OCI-LY7 (cell line): ENCODE measurements around the gene CRX. TPM values are rescaled to one million over a fixed set of nuclear protein-coding genes. Genes with fewer than 3 reads are reported as not detected.

Source experiments
- BruUV-seq: library from RNA; stranded (reverse); fragments of 400-500 nt; replicated peaks from 2 replicates; lab custom pipeline; 2021; lab: Mats Ljungman, UMichigan
- CTCF ChIA-PET: fragments of 300-600 bp; sonication (Branson Sonifier 250); formaldehyde crosslinking; loops from one replicate; lab custom pipeline; 2022; ENCODE audit warnings: antibody characterized with exemption; ENCODE audit not compliant: unreplicated experiment; lab: Charles Lee
- POLR2A ChIA-PET: fragments of 300-600 bp; sonication (Branson Sonifier 250); formaldehyde crosslinking; loops from one replicate; lab custom pipeline; 2022; ENCODE audit warnings: antibody characterized with exemption; lab: Charles Lee
- DNase-seq: peaks from one replicate; pipeline ENCODE4 v3.0.0-alpha.2; 2015; ENCODE audit warnings: low spot score
- H2AFZ ChIP-seq: fragments of 200-600 bp; sonication (generic), shearing (Covaris generic); 2 replicates; pipeline ENCODE4 v1.6.1; 2014; ENCODE audit warnings: mild to moderate bottlenecking, antibody characterized with exemption, low read length, moderate library complexity
- H3K27ac ChIP-seq: fragments of 200-600 bp; sonication (generic); 2 replicates; pipeline ENCODE4 v1.5.1; 2014; ENCODE audit warnings: mixed run types, low read depth, mild to moderate bottlenecking, moderate library complexity, low read length, inconsistent platforms; ENCODE audit not compliant: poor library complexity, severe bottlenecking
- H3K36me3 ChIP-seq: fragments of 200-600 bp; sonication (generic); 2 replicates; pipeline ENCODE4 v1.6.1; 2014; ENCODE audit warnings: mild to moderate bottlenecking, antibody characterized with exemption, low read length, moderate library complexity, mixed read lengths; ENCODE audit not compliant: insufficient read depth
- H3K4me1 ChIP-seq: fragments of 200-600 bp; sonication (generic); 2 replicates; pipeline ENCODE4 v1.5.1; 2014; ENCODE audit warnings: mild to moderate bottlenecking, low read length; ENCODE audit not compliant: insufficient read depth, poor library complexity, severe bottlenecking
- H3K4me2 ChIP-seq: fragments of 200-600 bp; sonication (generic); 2 replicates; pipeline ENCODE4 v1.6.1; 2014; ENCODE audit warnings: mild to moderate bottlenecking, low read length
- H3K4me3 ChIP-seq: fragments of 200-600 bp; sonication (generic); 2 replicates; pipeline ENCODE4 v1.5.1; 2014; ENCODE audit warnings: mild to moderate bottlenecking, low read depth, low read length; ENCODE audit not compliant: poor library complexity, severe bottlenecking
- H3K79me2 ChIP-seq: fragments of 200-600 bp; sonication (generic); 2 replicates; pipeline ENCODE4 v1.6.1; 2016; ENCODE audit warnings: low read depth, mild to moderate bottlenecking, low read length, moderate library complexity, mixed read lengths; ENCODE audit not compliant: insufficient read depth
- H3K9me2 ChIP-seq: fragments of 200-600 bp; sonication (generic); 2 replicates; pipeline ENCODE4 v1.6.1; 2016; ENCODE audit warnings: mild to moderate bottlenecking, low read length, mixed read lengths; ENCODE audit not compliant: insufficient read depth
- H3K9me3 ChIP-seq: fragments of 200-600 bp; sonication (generic); 2 replicates; pipeline ENCODE4 v1.6.1; 2014; ENCODE audit warnings: mild to moderate bottlenecking, mixed run types, low read length, mixed read lengths
- H4K20me1 ChIP-seq: fragments of 200-600 bp; sonication (generic); 2 replicates; pipeline ENCODE4 v1.6.1; 2014; ENCODE audit warnings: mild to moderate bottlenecking, antibody characterized with exemption, low read length, moderate library complexity, mixed read lengths; ENCODE audit not compliant: insufficient read depth
- EZH2phosphoT487 ChIP-seq: fragments of 200-600 bp; sonication (generic); IDR thresholded peaks from 2 replicates; pipeline ENCODE4 v1.6.1; 2018; ENCODE audit warnings: low read depth, borderline replicate concordance, mild to moderate bottlenecking, mixed run types, antibody characterized with exemption, low read length, moderate library complexity, mixed read lengths
- intact Hi-C: fragments of 100-400 bp; cut with micrococcal nuclease; formaldehyde crosslinking; loops from one replicate; pipeline ENCODE4 v1.10.0; 2022; ENCODE audit not compliant: unreplicated experiment
- total RNA-seq, 2 experiments: library from RNA; depleted of rRNA in 1 of 2; stranded (reverse); fragments of >200 nt in 1 of 2; shearing (Covaris generic) in 1 of 2; gene quantifications; 2 replicates each; pipeline ENCODE4 v1.2.3, GENCODE V29; 2014 to 2022
- TF ChIP-seq, protein P1 (sequence below): fragments of 200-600 bp; sonication (generic); conservative IDR thresholded peaks from 2 replicates; pipeline ENCODE4 v1.5.1; 2014; ENCODE audit warnings: mild to moderate bottlenecking, antibody characterized with exemption, low read length, moderate library complexity, mixed read lengths

The CRX gene
- total RNA-seq, 2 experiments from 2014 or later = not detected

DNA sequence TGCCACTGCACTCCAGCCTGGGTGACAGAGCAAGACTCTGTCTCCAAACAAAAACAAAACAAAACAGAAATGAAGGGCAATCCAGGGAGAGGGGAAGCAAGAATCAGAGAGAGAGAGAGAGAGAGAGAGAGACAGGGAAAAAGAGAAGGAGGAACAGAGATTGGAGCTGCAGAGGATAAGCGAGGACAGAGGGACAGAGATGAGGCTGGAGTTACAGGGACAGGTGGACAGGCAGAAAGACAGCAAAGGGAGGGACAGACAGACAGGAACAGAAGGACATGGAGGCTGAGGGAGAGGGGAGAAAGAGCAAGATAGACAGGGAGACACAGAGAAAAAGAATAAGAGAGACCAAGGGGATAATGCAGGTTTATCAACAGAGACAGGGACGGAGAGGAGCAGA, 1.3 kb upstream of the CRX start:
- H3K9me3 ChIP-seq = no peaks in the 10 kb centered on the region
- DNase-seq = no peak
- BruUV-seq = no TSS peak
- no peak overlapping the region for H3K4me3 ChIP-seq
- H3K4me1 ChIP-seq = no peaks in the 10 kb centered on the region
- ChIA-PET CTCF (no interaction called here), POLR2A (no interaction called here)
- no peaks in the 10 kb centered on the region for H3K36me3 ChIP-seq
- intact Hi-C loops = no loop called here
- no peaks in the 10 kb centered on the region for H3K79me2 ChIP-seq
- no peak overlapping the region for H2AFZ ChIP-seq
- no peak for TF ChIP-seq EZH2phosphoT487
- no peak overlapping the region for H3K4me2 ChIP-seq
- H4K20me1 ChIP-seq = no peaks in the 10 kb centered on the region
- no peak overlapping the region for H3K27ac ChIP-seq
- no peaks in the 10 kb centered on the region for H3K9me2 ChIP-seq

GRCh38 chr19:47824396-47824795, 2.7 kb downstream of the CRX start:
- Histone ChIP-seq H3K9me3 (no peaks in the 10 kb centered on the region), H2AFZ (no peak overlapping the region), H3K36me3 (no peaks in the 10 kb centered on the region), H3K9me2 (no peaks in the 10 kb centered on the region), H3K4me2 (no peak overlapping the region), H3K27ac (no peak overlapping the region), H3K79me2 (no peaks in the 10 kb centered on the region), H3K4me1 (no peaks in the 10 kb centered on the region), H4K20me1 (no peaks in the 10 kb centered on the region), H3K4me3 (no peak overlapping the region)
- BruUV-seq = no TSS peak
- CTCF ChIA-PET = no interaction called here
- intact Hi-C loops = no loop called here
- POLR2A ChIA-PET = no interaction called here
- TF ChIP-seq EZH2phosphoT487 = no peak
- TF ChIP-seq, protein P1, sequence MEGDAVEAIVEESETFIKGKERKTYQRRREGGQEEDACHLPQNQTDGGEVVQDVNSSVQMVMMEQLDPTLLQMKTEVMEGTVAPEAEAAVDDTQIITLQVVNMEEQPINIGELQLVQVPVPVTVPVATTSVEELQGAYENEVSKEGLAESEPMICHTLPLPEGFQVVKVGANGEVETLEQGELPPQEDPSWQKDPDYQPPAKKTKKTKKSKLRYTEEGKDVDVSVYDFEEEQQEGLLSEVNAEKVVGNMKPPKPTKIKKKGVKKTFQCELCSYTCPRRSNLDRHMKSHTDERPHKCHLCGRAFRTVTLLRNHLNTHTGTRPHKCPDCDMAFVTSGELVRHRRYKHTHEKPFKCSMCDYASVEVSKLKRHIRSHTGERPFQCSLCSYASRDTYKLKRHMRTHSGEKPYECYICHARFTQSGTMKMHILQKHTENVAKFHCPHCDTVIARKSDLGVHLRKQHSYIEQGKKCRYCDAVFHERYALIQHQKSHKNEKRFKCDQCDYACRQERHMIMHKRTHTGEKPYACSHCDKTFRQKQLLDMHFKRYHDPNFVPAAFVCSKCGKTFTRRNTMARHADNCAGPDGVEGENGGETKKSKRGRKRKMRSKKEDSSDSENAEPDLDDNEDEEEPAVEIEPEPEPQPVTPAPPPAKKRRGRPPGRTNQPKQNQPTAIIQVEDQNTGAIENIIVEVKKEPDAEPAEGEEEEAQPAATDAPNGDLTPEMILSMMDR = no peak
- no peak for DNase-seq

GRCh38 chr19:47826800-47827199, 5.1 kb downstream of the CRX start:
- ChIA-PET POLR2A (no interaction called here), CTCF (no interaction called here)
- Histone ChIP-seq H3K27ac (no peak overlapping the region), H4K20me1 (no peaks in the 10 kb centered on the region), H3K4me1 (no peaks in the 10 kb centered on the region), H3K4me2 (no peak overlapping the region), H3K4me3 (no peak overlapping the region), H3K36me3 (no peaks in the 10 kb centered on the region), H3K9me3 (no peaks in the 10 kb centered on the region), H2AFZ (no peak overlapping the region), H3K9me2 (no peaks in the 10 kb centered on the region), H3K79me2 (no peaks in the 10 kb centered on the region)
- no peak for DNase-seq
- no peak for TF ChIP-seq EZH2phosphoT487
- TF ChIP-seq, protein P1 = no peak
- BruUV-seq = no TSS peak
- intact Hi-C loops = no loop called here
